ENCODE measurements around the gene OPRD1.
"Not testable (repeated sequence)": the region's sequence is repeated elsewhere in the genome, so short reads cannot be mapped to it uniquely, and the experiment has no call there.

The OPRD1 gene

GRCh38 chr1:28811766-28812668, at the start of gene OPRD1:
TSS of gene OPRD1 (plus strand) at chr1:28812170. CDS start at chr1:28812384, 214 bp downstream.
- DNase-seq (ENCODE audit: low spot score) = no peak

- DNase-seq (ENCODE audit: low spot score) = no peak
Measured at GRCh38 chr1:28766532-28767183, 45.3 kb upstream of the OPRD1 start.

- no peak for DNase-seq (ENCODE audit: low spot score)
Measured at GRCh38 chr1:28770601-28771165, 41.3 kb upstream of the OPRD1 start.

- not testable (repeated sequence) for DNase-seq (ENCODE audit: low spot score)
Measured at GRCh38 chr1:28771921-28772320, 40.0 kb upstream of the OPRD1 start.

GRCh38 chr1:28773105-28773504, 38.9 kb upstream of the OPRD1 start:
- DNase-seq (ENCODE audit: low spot score) = no peak

GRCh38 chr1:28775121-28775942, 36.6 kb upstream of the OPRD1 start:
- DNase-seq (ENCODE audit: low spot score) = peak; percentile 40

GRCh38 chr1:28776341-28776740, 35.6 kb upstream of the OPRD1 start:
- no peak for DNase-seq (ENCODE audit: low spot score)

GRCh38 chr1:28778021-28778420, 33.9 kb upstream of the OPRD1 start:
- DNase-seq (ENCODE audit: low spot score) = no peak

- no peak for DNase-seq (ENCODE audit: low spot score)
Measured at GRCh38 chr1:28779751-28780408, 32.1 kb upstream of the OPRD1 start.

GRCh38 chr1:28781305-28781704, 30.7 kb upstream of the OPRD1 start:
- no peak for DNase-seq (ENCODE audit: low spot score)

- no peak for DNase-seq (ENCODE audit: low spot score)
Measured at GRCh38 chr1:28782011-28782410, 30.0 kb upstream of the OPRD1 start.

- DNase-seq (ENCODE audit: low spot score) = no peak
Measured at GRCh38 chr1:28783363-28783762, 28.6 kb upstream of the OPRD1 start.

GRCh38 chr1:28789412-28789811, 22.6 kb upstream of the OPRD1 start:
- no peak for DNase-seq (ENCODE audit: low spot score)

- DNase-seq (ENCODE audit: low spot score) = no peak
Measured at GRCh38 chr1:28789816-28790215, 22.2 kb upstream of the OPRD1 start.

GRCh38 chr1:28790377-28791035, 21.5 kb upstream of the OPRD1 start:
- no peak for DNase-seq (ENCODE audit: low spot score)

GRCh38 chr1:28791929-28792328, 20.0 kb upstream of the OPRD1 start:
- not testable (repeated sequence) for DNase-seq (ENCODE audit: low spot score)

- DNase-seq (ENCODE audit: low spot score) = no peak
Measured at GRCh38 chr1:28792644-28793121, 19.3 kb upstream of the OPRD1 start.

GRCh38 chr1:28794582-28794981, 17.4 kb upstream of the OPRD1 start:
- DNase-seq (ENCODE audit: low spot score) = not testable (repeated sequence)

- DNase-seq (ENCODE audit: low spot score) = no peak
Measured at GRCh38 chr1:28796352-28797211, 15.4 kb upstream of the OPRD1 start.

GRCh38 chr1:28800324-28800723, 11.6 kb upstream of the OPRD1 start:
- no peak for DNase-seq (ENCODE audit: low spot score)
